GM19455 (cell line): ENCODE data around the gene LMF2.

Experiments
- ATAC-seq: cut with Tn5 transposase; IDR thresholded peaks from one replicate; pipeline ENCODE4 v1.9.1; 2021; ENCODE audit not compliant: unreplicated experiment

LMF2 gene

DNA sequence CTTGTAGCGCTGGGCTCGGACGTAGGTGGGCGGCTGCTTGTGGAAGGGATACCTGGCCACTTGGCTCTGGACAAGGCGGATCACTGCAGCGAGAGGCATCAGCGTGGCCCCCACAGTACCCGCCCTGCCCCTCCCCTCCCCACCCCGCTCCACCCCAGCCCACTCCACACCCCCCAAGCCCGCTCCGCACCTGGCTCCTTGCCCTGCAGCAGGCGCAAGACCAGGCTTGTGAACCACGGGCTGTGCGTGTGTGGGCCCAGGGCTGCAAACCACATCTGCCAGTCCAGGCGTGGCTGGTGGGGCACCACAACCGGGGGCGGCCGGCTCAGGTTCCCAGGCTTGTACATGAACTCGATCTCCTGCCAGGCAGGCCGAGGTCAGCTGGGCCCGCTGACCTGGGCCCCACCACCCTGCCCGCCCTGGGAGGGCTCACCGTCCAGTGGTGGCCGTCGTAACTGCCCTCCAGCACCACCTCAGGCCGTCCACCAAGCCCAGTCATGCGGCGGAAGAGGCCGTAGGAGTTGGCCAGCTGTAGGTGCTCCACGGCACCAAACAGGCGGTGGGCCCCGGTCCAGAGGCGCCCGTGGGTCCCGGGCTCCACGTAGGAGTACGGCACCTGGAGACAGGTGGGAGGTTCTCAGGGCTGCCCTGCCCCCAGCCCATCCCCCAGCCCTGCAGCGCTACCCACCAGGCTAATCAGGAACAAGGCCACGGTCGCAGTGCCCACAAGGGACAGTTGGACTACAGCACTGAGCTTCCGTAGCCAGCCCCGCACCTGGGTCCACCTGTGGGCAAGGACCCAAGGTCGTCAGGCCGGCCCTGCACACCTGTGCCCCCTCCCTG, 2.9 kb downstream of the LMF2 start:
- ATAC-seq: no peak

DNA sequence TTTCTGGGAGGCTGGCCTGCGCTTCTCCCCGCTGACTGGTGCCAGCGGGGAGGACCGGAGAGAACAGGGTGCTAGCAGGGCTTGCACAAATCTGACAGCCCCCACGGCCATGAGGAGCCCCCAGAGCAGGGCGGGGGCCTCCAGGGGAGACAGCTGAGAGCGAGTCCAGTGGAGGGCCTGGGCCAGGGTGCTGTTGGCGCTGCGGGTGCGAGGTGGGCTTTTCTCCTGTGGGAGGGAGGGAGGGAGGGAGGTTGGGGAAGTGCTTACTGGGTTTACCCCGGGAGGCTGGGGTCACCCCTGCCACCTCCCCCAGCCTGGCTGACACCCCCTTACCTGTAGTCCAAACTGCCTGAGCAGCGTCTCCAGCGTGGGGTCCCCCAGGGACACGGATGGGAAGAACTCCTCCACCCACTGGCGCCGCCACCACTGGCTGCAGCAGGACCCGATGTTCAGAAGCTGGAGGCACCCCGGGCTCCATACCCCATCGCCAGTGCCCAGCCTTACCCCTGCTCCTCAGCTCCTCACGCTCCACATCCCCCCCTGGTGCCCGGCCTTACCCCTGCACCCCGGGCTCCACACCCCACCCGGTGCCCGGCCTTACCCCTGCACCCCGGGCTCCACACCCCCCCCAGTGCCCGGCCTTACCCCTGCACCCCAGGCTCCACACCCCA, 3.9 kb downstream of the LMF2 start:
- no peak for ATAC-seq

DNA sequence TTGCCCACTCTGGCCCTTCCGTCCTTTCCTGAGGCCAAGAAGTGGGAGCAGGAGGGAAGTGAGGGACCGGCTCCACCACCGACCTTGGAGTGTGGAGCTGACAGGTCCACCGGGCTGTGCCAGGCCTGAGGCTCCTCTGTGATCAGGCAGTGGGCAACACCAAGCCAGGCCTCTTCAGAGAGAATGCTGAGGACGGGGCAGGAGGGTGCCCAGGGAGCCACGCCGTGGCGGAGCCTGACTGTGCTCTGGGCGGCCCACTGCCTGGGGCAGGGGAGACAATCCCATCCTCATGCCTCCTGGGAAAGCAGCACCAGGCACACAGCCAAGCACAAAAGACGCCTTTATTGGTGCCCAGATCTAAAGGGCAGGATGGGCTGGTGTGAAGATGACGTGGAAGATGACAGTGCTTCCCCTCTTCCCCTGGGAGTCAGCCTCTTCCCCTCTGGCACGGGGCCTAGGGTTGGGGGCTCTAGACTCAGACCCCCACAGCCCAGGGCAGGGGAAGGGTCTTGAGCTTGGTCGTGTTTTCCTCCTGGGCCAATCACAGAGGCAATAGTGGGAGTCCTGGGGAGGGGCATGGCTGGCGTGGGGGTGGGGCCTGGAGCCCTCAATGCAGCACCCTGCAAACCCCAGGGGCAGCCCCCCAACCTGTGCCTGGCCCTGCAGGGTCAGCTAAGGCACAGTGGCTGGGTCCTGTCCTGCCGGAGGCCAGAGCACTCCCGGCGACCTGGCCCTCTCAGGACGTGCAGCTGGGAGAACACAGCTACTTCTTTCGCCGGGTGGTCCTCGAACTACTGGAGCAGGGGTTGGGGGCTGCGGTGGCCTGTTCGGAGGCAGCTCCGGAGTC, 4.7 kb downstream of the LMF2 start:
- no peak for ATAC-seq

DNA sequence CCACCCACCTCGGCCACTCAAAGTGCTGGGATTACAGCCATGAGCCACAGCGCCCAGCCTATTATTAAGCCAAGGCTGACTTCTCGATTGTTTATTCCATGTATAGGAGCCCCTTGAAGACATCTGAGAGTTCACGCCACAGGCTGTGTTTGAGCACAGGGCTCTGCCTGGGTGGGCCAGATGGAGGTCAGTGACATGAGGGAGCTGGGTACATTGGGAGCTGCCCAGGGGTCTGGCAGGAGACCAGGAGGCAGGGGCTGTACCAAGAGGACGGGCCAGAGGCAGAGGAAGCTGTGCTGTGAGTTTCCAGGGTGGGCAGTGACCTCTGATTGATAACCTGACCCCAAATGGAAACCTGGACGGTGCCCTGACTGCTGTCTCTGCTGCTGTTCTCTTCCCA, 5.4 kb downstream of the LMF2 start:
- ATAC-seq: no peak

DNA sequence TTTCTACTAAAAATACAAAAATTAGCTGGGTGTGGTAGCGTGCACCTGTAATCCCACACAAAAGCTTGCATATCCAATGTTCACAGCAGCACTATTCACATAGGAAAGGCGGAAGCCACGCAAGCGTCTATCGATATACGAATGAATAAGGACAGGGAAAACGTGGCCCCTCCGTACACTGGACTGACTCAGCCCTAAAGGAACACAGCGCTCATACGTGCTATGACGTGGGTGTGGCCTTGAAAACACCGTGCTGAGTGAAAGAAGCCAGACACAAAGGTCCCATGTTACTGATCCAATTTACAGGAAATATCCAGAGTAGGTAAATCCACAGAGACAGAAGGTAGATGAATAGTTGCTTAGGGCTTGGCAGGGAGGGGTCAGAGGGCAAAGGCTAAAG, 7.0 kb downstream of the LMF2 start:
- ATAC-seq: no peak

DNA sequence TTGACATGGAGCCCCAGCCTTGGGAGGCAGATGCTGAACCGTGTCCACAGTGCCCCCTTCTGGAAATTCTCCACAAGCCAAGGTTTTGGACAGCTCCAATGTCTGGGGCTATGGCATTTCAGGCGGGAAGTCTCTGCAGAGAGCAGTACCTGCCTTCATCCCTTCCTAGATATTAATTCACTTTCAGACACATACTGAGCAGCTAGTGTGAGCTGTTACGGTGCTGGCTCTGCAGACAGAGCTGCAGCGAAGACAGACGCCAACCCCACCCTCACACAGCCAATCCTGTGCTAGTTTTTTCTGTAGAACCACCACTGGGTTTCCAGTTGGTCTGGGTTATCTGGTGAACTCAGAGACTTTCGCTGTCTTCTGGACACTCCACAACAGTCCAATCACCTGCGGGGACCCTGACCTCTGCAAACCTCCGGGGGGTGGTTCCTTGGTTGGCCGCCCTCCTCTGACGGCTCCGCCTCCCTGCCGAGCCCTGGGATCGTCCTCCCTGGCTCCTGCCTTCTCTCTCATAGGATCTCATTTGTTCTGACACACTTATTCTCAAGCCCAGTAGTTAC, 9.1 kb downstream of the LMF2 start:
- ATAC-seq: no peak

DNA sequence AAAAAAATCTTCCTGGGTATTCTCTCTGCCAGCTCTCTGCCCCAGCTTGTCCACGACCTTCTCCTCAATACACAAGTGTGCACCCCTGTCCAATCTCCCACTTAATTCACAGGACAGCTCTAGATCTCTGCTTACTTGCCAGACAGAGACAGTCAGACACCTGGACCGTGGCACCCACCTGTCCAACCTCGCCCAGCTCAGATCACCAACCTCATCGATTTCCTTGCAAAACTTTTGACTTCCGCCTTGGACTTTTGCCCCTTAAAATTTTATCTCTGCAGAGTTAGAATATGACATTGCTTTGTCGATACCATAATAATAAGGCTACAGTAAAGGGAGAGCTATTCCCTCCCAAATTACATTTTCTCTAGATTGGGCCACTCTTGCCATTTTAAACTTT, 10.4 kb downstream of the LMF2 start:
- no peak for ATAC-seq

DNA sequence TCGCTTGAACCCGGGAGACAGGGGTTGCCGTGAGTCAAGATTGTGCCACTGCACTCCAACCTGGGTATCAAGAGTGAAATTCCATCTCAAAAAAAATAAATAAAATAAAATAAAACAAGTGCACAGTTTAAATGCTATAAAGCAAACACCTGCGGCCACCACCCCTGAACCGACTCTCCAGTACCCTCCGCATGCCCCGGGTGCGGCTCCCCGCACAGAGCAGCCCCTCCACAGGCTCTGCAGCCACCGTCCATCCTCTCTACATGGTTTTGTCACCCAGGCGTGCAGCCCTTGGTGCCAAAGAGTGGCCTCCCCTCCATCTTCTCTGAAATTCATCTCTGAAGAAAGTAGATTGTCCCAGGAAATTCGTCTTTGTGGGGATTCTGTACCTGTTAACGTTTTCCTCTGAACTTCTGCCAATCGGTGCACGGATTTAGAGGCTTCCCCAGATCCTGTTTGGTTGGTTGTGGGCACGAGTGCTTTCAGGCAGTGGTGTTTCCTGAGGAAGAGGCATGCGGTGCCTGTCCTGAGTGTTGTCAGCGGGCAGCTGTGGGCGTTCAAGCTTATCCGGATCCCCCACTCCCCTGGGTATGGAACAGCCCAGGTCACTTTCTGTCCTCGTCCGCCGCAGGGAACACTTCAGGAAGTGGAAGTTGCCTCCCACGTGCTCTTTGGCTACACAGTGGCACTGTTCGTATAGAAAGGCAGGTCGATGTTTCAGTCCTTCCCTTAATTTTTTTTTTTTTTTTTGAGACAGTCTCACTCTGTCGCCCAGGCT, 16.8 kb downstream of the LMF2 start:
- no peak for ATAC-seq

DNA sequence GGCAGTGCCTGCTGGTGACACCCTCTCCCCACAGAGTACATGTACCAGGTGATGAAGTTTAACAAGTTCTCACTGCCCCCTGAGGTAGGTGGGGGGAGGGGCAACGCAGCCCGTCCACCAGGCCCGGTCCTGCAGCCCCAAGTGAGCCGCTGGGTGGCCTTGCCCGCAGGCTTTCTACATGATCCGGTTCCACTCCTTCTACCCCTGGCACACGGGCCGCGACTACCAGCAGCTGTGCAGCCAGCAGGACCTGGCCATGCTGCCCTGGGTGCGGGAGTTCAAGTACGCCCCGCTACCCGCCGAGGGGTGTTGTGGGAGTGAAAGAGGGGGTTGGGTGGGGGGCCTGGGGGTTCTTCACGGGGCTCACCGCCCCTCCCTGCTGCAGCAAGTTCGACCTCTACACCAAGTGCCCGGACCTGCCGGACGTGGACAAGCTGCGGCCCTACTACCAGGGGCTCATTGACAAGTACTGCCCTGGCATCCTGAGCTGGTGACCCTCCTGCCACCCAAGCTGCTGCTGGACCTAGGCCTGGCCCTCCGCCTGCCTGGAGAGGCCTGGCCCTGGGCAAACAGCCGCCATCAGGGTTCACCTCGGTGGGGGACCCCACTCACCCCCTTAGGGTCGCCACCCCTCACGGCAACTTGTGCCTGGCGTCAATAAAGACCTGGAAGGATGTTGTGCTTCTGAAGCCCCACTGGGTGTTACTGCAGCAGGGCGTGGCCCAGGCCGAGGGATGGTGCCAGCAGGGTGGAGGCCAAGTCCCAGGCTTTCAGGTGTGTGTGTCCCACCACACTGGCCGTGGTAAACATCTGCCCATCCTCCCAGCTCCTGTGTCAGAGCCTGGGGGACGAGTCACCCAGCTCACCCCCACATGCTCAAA, 17.9 kb downstream of the LMF2 start:
- no peak for ATAC-seq

DNA sequence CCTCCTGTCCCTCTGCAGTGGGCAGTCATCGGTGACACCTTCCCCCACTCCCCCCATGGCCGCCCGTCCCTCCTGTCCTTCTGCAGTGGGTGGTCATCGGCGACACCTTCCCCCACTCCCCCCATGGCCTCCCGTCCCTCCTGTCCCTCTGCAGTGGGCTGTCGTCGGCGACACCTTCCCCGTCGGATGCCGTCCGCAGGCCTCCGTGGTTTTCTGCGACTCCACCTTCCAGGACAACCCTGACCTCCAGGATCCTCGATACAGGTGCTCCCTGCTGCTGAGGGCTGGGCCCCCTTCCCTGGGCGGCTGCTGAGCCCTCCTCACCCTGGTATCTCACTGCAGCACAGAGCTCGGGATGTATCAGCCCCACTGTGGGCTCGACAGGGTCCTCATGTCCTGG, 18.6 kb downstream of the LMF2 start:
- ATAC-seq: no peak

DNA sequence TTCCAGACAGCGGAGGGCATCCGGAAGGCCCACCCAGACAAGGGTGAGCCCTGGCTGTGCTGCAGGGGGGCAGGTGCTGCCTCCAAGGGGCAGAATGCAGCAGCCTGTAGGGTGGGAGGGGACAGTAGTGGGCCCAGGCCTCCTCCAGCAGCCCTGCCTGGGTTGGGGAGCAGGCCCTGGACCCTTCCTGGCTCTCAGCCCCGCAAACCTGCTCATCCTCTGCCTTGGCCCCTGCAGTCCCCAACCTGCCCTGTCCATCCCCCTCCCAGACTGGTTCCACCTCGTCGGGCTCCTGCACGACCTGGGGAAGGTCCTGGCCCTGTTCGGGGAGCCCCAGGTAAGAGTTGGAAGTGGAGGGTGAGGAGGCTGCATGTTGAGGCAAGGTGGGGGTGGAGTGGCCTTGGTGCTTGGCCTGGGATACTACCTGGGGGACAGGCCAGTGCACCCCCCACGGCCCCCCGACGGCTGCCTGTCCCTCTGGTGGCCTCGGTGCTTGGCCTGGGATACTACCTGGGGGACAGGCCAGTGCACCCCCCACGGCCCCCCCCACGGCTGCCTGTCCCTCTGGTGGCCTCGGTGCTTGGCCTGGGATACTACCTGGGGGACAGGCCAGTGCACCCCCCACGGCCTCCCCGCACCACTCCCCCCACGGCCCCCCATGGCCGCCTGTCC, 19.4 kb downstream of the LMF2 start:
- no peak for ATAC-seq

DNA sequence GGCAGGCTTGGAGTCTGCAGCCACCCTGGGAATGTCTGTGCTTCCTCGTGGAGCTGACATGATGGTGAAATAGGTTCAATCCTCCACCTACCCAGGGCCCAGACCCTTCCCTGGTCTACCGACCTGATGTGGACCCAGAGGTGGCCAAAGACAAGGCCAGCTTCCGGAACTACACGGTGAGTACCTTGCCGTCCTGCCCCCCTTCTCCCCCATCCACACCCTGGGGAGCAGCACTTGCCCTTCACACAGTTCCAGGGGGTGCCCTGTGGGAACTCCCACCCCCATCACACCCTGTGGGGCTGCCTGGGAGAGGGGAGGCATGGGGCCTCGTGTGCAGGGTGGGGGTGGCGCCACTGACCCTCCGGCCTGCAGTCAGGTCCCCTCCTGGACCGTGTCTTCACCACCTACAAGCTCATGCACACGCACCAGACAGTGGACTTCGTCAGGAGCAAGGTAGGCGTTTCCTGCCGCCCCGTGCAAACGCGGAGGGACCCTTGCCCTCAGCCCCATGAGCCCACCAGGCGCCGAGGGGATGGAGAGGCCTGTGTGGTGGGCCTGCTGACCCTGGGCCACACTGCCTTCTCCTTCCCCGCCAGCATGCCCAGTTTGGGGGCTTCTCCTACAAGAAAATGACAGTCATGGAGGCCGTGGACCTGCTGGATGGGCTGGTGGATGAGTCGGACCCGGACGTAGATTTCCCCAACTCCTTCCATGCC, 20.1 kb downstream of the LMF2 start:
- no peak for ATAC-seq

DNA sequence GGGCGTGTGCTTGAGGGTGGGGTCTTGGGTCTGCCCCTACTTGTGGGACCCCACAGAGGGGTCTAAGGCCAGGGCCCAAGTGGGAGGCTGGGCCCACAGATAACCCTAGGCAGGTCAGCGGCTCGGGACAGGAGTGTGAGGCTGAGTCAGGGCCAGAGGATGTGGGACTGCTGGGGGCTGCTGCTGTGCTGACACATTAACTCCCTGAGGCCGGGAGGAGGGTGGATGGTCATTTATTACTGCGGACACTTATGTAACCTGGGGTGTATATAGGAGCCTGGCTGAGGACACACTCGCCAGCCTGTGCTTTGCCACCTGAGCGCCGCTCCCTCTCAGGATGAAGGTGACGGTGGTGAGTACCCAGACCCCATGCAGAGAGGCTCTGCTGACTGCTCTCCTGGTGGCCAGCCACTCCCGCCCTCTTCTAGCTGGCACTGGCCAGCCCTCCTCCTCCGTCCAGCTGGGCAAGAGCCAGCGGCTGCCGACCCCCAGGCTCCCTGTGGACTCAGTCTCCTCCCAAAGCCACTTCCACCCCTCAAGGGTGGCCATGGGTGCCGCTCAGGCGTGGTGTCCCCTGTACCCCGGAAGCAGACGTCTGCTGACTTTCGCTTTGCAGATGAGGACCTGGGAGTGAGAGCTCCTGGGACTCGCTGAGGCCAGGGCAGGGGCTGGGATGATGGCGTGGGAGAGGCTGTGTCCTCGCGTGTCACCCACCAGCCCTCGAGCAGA, 20.8 kb downstream of the LMF2 start, which contains the start of gene MIOX:
Gene MIOX, plus strand, starts transcription at position 299 of the 729 bp plus-strand sequence. Its CDS starts 39 bp downstream, at position 338.
- ATAC-seq: no peak

DNA sequence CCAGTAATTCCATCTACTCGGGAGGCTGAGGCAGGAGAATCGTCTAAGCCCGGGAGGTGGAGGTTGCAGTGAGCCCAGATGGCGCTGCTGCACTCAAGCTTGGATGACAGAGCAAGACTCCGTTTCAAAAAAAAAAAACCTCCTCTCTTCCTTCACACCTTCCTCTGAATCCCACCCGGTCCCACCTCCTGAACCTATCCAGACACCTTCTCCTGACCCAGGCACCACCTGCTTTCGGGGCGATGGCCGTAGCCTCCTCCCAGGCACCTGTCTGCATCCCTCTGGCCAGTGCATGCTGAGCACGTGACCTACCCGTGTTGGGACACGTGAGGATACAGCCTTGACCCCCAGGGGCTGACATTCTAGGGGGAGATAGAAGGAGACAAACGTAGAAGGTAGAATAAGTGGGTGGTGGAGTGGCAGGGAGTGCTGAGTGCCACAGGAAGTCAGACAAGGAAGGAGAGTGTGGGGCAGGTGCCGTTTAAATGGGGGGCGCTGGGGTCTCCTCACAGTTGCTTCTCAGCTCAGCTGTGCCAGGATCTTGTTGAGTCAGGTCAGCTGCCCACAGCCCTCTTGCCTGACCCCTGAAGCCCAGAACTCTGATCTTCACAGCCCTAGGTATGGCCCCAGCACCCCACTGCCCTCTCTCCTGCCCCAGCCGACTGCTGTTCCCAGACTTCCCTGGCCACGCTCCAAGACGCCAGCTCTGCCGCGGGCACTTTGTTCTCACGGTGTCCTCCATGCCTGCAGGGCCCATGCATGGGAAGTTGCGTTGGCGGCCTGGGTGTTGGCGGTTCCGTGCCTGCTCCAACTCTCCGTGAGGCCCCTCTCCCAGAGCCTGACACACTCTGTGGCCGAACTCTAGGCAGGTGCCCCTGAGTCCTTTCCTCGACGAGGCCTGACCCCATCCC, 22.0 kb downstream of the LMF2 start:
- no peak for ATAC-seq

DNA sequence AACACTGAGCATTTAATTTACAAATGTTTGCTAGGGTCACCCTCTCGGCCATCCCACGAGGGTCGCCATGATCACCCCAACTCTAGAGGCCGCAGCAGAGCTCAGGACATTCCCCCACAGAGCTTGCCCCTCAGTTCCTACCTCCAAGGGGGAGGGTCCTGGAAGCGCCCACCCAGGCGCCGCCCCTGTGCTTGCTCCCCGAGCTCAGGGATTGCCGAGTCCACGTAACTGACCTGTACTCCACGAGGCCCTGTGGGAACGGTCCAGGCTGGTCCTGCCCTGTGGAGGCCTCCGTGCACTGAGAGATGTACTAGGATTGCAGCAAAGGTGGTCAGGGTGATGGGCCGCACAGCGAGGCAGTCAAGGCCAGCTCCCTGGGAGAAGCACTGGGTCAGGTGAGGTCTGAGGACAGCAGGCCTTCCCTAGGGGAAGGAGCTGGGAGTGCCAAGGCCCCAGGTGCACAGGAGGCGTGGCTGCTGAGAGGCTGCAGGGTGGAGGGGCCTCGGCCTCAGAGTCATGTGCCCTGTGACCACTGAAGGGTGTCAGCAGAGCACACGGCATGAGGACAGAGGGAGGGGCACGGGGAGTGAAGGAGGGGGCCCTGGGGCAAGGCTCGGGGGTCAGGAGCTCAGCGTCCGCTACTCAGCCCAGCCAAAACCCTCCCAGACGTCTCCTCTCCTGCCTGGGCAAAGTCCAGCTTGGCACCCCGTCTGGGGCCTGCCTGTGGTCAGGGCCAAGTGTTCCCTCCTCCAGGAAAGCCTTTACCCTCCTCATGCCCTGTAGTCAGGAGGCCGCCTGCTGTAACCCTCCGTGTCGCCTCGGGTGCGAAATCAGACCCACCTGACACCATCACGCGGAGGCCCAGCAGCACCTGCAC, 23.3 kb downstream of the LMF2 start:
- ATAC-seq: no peak

DNA sequence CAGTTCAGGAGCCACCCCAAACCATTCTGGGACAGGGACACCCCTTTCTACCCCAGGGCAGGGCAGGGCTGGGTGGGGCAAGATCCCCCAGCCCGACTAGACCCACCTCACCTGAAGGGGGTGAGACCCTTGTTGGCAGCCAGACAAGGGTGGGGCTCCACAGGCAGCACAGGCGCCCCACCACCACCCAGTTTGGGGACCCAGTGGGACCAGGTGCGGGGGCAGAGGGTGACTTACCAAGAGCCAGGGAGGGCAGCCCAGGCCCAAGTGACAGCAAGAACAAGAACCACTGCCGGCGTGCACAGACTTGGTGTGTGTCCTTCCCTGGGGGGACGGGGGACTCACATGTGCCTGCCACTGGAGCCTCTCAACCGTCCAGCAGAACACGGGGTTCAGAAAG, 23.9 kb downstream of the LMF2 start:
- no peak for ATAC-seq
